UCSD-AML1 (cell line): ENCODE measurements around the gene ECM1.

ENCODE experiments used
- DNase-seq: peaks from one replicate; lab custom pipeline; 2025; ENCODE audit not compliant: unreplicated experiment; lab: John Stamatoyannopoulos, UW

ECM1 gene

DNA sequence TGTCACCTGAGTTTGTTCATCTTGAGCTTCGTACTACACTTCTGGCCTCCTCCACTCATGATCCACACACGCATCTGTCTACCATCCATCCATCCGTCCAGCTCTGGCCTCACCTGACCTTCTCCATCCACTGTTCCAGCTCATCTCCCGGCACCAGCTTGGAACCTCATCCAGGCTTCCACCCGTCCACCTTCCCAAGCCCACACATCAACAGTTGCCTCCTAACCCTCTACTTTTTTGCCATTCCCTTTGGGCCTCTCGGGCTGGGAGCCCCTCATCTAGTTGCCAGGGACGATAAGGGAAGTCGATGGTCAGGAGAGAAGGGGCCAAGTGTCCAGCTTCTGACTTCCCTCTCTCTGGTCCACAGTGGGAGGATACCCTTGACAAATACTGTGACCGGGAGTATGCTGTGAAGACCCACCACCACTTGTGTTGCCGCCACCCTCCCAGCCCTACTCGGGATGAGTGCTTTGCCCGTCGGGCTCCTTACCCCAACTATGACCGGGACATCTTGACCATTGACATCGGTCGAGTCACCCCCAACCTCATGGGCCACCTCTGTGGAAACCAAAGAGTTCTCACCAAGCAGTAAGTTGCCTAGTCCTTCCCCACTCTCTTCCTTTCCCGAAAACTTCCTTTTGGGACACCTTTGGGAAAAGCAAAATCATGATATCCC lies 4.2 kb downstream of the ECM1 start:
- DNase-seq = no peak

DNA sequence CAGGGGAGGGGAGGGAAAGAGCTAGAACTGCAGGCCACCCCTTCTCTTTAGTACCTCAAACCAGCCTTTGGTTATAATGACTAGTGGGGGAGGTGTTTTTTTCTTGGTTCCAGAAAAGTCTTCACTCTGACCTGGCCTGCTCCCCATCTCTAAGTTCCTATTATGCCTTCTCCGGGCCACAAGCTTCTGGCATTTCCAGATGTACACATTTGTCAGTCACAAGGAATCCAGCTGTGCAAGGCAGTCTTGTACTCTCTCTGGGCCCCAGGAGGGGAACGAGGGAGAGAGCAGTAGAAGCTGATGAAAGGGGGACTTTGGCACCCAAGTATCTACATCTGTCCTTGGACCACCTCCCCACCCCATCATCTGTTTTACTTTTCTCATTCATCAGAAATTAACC lies 4.9 kb downstream of the ECM1 start:
- DNase-seq = no peak

DNA sequence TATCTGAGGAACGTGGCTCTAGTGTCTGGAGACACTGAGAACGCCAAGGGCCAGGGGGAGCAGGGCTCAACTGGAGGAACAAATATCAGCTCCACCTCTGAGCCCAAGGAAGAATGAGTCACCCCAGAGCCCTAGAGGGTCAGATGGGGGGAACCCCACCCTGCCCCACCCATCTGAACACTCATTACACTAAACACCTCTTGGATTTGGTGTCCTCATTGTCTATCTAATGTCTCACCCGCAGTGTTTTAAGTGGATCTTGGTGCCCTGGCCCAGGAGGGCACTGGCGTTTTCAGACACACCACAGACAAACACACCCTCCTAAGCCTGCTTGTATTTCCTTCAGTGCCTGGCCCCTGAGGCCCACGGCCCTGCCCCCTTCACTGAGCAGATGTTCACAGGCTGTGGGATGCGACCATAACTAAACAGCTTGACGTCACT lies 5.5 kb downstream of the ECM1 start:
- no peak for DNase-seq

DNA sequence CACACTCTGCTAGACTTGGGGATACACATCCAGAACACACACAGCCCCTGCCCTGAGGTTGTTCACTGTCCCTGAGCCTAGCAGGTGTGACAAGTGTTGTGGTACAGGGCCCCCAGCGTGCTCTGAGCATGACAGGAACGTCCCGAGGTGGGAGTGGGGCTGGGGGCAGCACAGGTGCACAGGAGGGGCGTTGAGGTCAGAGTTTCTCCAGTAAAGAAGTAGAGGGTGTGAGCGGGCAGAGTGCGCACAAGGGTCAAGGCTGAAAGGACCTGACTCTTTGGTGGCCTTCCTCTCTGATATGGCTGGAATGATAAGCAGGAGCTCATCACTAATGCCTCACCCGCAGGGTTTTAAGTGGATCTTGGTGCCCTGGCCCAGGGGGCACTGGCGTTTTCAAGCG lies 6.4 kb downstream of the ECM1 start:
- no peak for DNase-seq

DNA sequence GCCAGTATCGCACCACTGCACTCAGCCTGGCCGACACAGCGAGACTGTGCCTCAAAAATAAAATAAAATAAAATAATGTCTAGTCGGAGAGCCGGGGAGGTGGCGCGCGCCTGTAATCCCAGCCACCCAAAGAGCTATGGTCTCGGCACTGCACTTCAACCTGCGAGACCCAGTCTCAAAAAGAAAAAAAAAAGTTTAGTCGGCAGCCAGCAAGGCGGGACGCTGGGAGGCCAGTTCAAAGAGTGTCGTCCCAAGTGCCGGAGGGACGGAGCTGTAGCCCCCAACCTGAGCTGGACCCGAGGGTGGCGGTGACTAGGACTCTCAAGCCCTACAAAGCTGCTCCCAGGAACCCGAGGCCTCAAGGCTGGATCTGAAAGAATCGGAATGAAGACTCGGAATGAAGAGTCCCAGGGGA lies 7.0 kb downstream of the ECM1 start:
- no peak for DNase-seq

DNA sequence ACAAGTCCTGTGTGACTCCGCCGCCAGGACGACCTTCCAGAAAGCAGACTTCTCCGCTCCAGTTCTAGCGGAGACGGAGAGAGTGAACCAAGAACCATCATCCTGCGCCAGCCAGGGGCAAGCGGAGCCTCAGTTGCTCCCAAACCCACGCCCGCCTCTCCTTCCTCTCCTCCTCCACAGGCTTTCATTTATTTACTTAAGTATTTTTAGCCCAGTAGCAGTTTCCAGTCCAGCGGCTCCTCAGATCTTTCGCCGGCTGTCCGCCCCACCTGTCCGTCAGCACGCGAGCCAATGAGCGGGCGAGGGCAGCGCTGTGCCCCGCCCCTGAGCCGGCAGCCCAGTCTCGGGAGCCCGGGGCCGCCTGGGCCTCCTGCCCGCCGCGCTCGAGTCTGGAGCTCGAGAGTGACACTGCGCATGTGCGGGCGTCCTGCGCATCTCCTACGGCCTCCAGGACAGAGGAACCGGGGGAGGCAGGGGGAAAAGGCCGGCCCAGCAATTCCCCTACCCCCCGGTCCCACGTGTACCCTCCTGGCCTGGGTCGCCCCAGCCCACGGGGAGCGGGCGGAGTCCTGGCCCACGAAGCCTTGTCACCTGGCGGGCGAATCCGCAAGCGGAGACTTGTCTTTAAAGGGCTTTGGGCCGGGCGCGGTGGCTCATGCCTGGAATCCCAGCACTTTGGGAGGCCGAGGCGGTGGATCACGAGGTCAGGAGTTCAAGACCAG lies 7.6 kb downstream of the ECM1 start, which contains the start of gene FALEC:
FALEC (plus strand) TSS at position 425 of the 722 bp plus-strand sequence.
- DNase-seq = peak; percentile 96

DNA sequence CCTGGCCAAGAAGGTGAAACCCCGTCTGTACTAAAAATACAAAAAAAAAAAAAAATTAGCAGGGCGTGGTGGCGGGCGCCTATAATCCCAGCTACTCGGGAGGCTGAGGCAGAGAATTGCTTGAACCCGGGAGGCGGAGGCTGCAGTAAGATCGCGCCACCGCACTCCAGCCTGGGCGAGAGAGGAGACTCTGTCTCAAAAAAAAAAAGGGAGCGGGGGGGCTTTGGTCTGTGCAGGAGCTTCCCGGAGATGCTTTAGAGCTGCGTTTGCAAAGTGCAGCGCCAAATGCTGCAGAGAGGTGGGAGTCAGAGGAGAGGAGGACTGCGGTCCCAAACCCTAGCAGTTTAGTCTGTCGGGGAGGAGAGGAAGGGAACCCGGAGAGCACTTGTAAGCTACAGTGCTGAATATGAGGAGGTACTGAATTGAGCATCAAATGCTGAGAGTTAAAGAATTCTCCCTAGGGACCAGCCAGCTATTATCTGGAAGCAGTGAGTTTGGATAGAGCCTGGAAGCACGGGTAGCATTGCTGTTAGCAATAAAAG lies 8.2 kb downstream of the ECM1 start:
- peak; percentile 26 for DNase-seq

DNA sequence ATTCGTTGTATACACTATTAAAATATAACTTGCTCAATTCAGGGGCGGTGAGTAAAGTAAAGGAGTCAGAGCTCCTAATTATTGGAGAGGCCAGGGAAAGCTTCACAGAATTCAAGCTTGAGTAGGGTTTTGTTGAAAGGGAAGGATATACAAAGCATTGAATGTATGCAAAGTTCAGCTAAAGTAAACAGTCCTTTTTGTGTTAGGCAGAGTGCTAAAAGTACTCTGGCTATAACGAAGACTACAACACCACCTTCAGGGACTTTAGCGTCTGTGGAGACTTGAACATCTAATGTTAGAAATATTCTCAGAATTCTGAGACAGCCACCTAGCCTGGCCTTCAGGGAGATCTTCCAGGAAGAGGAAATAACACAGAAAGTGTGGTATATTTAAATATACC lies 8.7 kb downstream of the ECM1 start:
- DNase-seq = no peak

DNA sequence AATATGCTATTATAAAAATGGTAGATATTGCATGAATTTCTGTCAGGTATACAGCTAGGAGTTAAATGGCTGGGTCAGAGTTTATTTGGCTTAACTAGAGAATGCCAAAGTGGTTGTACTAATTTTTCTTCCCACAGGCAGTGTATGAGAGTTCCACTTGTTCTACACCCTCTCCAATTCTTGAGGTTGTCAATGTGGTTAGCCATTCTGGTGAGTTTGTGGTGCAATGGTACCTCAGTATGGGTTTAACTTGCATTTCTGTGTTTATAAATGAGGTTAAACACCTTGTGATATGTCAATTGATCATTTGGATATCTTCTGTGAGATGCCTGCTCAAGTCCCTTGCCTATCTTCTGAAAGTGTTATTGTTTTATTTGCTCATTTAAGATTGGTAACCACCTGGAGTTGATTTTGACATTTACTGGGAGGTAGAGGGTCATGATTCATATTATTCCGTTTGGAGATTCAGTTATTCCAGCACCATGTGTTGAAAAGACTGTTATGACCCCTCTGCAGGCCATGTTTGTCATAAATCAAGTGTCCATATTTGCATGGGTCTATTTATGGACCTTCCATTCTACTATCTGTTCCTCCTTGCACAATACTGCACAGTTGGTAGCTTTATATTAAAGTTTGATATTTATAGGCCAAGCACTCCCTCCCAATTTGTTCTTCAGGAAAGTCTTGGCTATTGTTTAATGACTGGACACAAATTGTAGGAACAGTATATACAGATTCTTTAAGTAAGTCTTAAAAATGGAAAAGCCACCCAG lies 13.5 kb downstream of the ECM1 start:
- DNase-seq = no peak

DNA sequence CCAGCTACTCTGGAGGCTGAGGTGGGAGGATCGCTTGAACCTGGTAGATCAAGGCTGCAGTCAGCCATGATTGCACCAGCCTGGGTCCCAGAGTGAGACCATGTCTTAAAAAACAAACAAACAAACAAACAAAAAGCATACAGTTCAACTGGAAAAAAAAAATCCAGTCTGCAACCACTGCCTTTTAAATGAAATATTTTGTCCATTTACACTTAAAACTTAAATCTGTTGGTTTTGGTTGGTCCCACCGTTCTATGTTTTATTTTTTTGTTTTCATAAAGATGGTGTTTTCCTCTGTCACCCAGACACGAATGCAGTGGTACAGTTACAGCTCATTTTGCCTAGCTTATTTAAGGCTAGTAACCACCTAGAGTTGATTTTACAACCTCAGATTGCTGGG lies 17.4 kb downstream of the ECM1 start:
- no peak for DNase-seq

DNA sequence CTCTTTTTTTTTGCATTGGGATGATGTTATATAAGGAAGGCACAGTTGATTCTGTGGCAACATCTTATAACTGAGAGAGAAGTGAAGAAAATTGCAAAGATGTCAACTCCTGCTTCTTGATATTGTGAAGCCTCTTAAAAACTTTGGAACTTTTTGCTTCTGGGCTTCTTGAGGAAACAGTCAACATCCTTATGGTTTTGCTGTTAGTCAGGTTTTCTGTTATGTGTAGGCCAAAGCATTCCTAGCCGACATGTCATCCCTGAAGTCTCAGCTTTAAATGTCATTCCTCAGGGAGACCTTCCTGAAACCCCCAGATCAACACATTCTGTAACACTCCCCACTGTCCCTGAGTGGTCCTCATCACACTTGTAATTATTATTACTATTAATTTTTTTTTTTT lies 20.3 kb downstream of the ECM1 start:
- no peak for DNase-seq

DNA sequence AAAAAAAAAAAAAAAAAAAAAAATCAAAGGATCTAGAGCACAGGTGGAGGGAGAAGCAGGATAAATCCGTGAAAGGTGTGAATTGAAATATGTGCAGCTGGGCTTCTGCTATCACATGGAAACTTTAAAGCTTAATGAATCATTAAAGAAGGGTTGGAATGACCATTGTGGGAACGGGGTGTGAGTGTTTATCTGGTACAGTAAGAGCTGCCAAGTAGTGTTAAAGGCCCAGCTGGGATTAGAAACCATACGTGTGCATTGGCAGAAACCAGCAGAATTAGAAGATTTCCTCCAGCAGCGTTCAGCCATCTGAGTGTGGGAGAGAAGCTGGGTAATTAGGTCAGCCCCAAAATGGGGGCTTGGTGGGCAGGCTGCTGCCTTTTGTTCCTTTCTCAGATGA lies 21.1 kb downstream of the ECM1 start:
- DNase-seq = no peak

DNA sequence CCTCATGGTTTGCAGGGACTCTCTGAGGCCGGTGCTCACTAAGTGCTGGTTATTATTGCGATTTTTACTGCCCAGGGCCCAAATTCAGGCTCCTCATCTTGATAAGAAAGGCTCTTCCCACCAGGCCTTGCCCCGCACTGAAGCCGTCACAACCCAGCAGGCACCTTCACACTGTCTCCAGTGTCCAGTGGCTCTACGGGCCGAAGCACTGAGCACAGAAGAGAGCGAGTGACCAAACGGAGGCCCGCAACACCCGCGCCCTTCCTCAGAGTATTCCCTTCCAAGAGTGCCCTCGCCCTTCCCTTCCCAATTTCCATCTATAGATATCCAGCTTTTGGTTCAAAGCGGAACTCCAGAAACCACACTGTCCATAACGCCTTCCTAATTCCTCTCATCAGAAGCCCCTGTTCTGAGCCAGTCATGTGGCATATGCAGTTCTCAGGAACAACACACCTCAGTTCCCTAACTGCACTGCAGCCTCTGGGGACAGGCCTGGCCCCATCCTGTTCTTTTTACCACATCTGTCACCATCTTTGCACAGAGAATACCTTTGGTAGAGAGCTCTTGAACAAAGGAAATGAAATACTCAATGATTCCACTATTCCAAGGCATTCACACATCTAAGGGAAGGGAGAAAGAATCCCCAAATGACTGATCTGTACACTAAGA lies 22.7 kb downstream of the ECM1 start:
- DNase-seq = no peak

DNA sequence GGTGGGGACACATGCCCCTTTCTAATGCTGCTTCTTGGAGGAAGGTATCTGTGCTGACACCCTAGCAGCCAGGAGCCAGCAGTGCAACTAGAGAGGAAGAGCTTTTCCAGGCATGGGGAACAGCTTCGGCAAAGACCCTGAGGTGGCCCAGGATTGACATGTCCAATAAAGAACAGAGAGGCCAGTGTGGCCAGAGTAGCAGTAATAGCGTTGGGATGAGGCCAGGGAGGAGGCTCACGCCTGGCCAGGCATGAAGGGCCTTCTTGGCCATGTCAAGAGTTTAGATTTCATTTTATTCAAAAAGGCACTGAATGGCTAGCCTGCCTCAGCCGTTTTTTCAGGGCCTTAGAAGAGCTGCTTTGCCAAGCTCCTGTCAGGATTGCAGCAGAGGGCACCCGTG lies 25.0 kb downstream of the ECM1 start:
- no peak for DNase-seq

DNA sequence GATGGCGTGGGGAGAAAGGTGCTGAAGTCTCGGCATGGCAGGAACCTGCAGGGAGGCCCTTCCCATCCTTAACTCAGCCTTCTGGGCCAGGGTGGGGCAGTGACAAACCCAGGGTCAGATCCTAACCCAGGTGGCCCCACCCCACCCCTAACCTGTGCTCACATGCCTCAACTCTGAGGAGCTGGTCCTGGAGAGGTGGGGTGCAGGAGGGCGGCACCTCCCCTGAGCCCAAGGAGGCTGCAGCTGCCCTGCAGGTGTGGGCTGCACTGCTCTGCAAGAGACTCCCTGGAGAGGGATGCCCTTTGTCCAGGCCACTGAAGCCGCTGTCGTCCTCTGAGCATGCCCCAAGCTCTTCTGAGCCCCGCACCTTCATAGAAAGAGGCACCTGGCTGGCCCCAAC lies 26.1 kb downstream of the ECM1 start:
- DNase-seq = no peak

DNA sequence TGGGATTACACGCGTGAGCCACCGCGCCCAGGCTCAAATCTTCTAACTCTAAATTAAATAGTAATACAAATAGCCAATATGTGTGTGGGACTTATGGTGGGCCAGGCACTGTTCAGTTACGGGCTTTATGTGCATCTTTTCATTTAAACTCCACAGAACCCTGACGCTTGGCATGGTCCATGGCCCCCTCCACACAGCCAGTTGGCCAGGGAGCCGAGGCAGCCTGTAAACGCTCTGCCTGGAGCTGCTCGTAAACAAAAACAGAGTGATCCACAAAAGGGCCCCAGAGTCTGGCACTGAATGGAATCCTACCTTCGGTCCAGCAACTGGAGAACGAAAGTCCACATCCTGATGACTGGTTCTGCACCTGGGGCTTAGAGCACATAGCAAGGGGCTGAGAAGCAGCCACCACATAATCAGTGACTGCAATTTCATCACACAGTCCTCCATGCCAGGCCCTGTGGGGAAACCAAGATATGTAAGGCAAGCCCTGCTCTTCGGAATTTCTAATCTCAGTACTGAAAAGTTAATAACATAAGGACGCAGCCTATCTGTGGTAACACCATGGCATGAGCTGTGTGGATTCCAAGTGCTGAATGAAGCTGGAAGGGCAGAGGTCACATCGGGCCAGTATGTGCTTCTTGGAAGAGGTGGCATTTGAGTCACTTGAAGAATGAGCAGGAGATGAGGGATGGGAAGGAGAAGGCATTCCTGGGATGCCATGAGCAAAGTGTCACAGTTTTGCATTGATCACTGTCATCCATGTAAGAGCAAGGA lies 27.8 kb downstream of the ECM1 start:
- no peak for DNase-seq

DNA sequence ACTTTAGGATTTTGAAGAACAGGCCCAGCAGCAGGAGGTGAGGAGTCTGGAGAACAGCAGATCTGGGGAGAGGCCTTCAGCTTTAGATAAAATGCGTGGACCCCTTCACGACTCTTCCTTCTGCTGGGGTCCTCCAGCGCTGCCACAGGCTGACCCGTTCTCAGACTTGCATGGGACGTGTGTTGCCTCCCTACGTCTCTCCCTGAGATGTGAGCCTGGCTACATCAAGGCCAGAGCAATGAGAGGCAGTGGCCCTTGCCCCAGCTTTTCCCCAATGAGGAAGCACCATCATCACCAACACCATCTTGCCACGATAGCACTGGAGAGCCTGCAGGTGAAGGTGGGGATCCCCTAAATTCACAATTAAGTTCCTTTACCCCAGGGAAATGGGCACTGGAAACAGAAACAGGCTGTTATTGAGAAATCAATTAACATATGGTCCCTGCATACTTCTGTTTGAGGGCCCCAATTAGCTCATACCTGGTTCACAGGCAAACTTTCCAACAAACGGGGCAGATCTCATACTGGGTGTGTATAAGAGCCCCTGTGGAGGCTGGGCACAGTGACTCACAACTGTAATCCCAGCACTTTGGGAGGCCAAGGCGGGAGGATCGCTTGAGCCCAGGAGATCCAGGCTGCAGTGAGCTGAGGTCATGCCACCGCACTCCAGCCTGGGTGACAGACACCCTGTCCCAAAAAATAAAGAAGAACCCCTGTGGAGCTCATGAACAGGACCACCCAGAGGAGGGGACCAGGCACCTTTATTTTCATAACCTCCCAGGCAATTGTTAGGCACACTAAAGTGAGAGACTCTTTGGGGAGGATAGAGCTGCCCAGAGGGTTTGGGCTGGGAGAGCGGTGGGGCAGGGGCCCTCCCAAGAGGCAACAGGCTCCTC lies 29.2 kb downstream of the ECM1 start:
- no peak for DNase-seq

DNA sequence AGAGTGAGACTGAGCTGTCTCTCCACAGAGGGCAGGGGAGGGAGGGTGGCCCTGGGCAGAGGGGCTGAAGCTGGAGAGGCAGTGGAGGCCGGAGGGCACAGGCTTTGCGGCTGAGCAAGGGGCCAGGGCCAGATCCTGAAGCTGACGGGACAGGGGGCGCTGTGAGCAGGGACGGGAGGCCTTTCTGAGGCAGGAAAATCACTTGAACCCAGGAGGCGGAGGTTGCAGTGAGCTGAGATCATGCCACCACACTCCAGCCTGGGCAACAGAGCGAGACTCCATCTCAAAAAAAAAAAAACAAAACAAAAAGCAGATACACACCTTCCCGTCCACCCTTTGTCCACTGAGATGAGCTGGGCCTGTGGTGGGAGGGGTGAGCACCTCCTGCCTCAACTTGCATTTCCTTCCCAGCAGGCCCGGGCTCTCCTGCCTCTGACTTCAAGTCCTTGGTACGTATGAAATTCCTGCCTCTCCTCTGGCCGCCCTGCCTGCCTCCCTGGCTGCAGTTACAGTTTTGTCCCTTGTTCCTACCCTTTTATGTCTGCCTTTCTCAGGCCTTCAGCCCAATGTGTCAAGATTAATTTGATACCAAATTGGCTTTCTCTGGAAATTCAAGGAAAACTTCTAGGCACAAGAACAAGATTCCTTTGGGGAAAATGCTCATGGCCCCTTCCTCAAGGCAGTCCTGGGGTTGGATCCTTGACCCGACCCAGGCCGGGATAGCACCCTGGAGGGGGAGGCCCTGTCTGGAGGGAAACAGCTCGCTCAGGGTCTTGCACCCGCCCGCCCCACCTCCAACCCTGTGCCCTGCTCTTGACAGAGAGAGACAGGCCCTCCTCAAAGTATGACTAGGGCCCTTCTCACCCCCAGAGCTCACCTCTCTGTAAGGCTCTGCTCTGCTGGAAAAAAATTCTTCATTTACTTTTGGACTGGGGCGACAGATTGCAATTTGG lies 30.1 kb downstream of the ECM1 start:
- DNase-seq = no peak
